HepG2 (cell line): ENCODE results near the gene RNGTT. TPM values are rescaled to one million over a fixed set of nuclear protein-coding genes. Genes with fewer than 3 reads are reported as not detected.

Experiments used
- ARNT ChIP-seq: fragments of 450-650 bp; IDR thresholded peaks from 2 replicates; pipeline ENCODE4 v1.6.1; 2017
- BRCA1 ChIP-seq: sonication (generic); formaldehyde crosslinking; IDR thresholded peaks from 2 replicates; pipeline ENCODE4 v1.4.0; 2020; ENCODE audit warnings: missing genetic modification reagents
- CEBPG ChIP-seq: IDR thresholded peaks from 2 replicates; pipeline ENCODE4 v1.6.1; 2016
- E2F2 ChIP-seq: sonication (generic); formaldehyde crosslinking; IDR thresholded peaks from 2 replicates; pipeline ENCODE4 v1.4.0; 2020; ENCODE audit warnings: missing genetic modification reagents, borderline replicate concordance
- GTF3A ChIP-seq: sonication (generic); formaldehyde crosslinking; conservative IDR thresholded peaks from 2 replicates; pipeline ENCODE4 v1.4.0; 2020; ENCODE audit warnings: mild to moderate bottlenecking, missing genetic modification reagents
- HDAC6 ChIP-seq: fragments of 200-600 bp; sonication (generic); IDR thresholded peaks from 2 replicates; pipeline ENCODE4 v1.7.0; 2017; ENCODE audit warnings: mild to moderate bottlenecking, antibody characterized with exemption, low read length, low read depth
- HES4 ChIP-seq: sonication (generic); formaldehyde crosslinking; IDR thresholded peaks from 2 replicates; pipeline ENCODE4 v1.9.0; 2021; ENCODE audit warnings: mild to moderate bottlenecking, missing genetic modification reagents, borderline replicate concordance
- HMGA1 ChIP-seq: sonication (generic); formaldehyde crosslinking; conservative IDR thresholded peaks from 2 replicates; pipeline ENCODE4 v1.4.0; 2020; ENCODE audit warnings: missing genetic modification reagents
- MAX ChIP-seq: IDR thresholded peaks from 2 replicates; pipeline ENCODE4 v1.6.1; 2012; ENCODE audit warnings: inconsistent platforms
- MTA3 ChIP-seq: sonication (generic); formaldehyde crosslinking; IDR thresholded peaks from 2 replicates; pipeline ENCODE4 v1.4.0; 2020; ENCODE audit warnings: missing genetic modification reagents
- RAD51 ChIP-seq: fragments of 450-650 bp; IDR thresholded peaks from 2 replicates; pipeline ENCODE4 v1.6.1; 2016; ENCODE audit warnings: borderline replicate concordance
- SP140L ChIP-seq: sonication (generic); formaldehyde crosslinking; IDR thresholded peaks from 2 replicates; pipeline ENCODE4 v1.4.0; 2020; ENCODE audit warnings: missing genetic modification reagents, borderline replicate concordance
- SPEN ChIP-seq: sonication (generic); formaldehyde crosslinking; IDR thresholded peaks from 2 replicates; pipeline ENCODE4 v1.5.1; 2020; ENCODE audit warnings: low read depth, mild to moderate bottlenecking, missing genetic modification reagents
- ZFP36L1 ChIP-seq: sonication (generic); formaldehyde crosslinking; IDR thresholded peaks from 2 replicates; pipeline ENCODE4 v1.8.0; 2022; ENCODE audit warnings: mild to moderate bottlenecking, missing genetic modification reagents, moderate library complexity
- ZIK1 ChIP-seq: sonication (generic); formaldehyde crosslinking; IDR thresholded peaks from 2 replicates; pipeline ENCODE4 v1.5.0; 2020; ENCODE audit warnings: mild to moderate bottlenecking, low read depth, missing genetic modification reagents, borderline replicate concordance
- ZNF224 ChIP-seq: sonication (generic); formaldehyde crosslinking; IDR thresholded peaks from 2 replicates; pipeline ENCODE4 v1.5.0; 2020; ENCODE audit warnings: mild to moderate bottlenecking, missing genetic modification reagents
- ZNF264 ChIP-seq: sonication (generic); formaldehyde crosslinking; IDR thresholded peaks from 2 replicates; pipeline ENCODE4 v1.4.0; 2020; ENCODE audit warnings: missing genetic modification reagents
- ZNF362 ChIP-seq: sonication (generic); formaldehyde crosslinking; IDR thresholded peaks from 2 replicates; pipeline ENCODE4 v1.4.0; 2020; ENCODE audit warnings: missing genetic modification reagents, mild to moderate bottlenecking, borderline replicate concordance
- ZNF496 ChIP-seq: sonication (generic); formaldehyde crosslinking; IDR thresholded peaks from 2 replicates; pipeline ENCODE4 v1.8.1; 2023; ENCODE audit warnings: mild to moderate bottlenecking, moderate library complexity, missing genetic modification reagents; ENCODE audit not compliant: insufficient replicate concordance
- ZNF562 ChIP-seq: sonication (generic); formaldehyde crosslinking; IDR thresholded peaks from 2 replicates; pipeline ENCODE4 v1.8.0; 2022; ENCODE audit warnings: missing genetic modification reagents, borderline replicate concordance
- ZNF788 ChIP-seq: sonication (generic); formaldehyde crosslinking; IDR thresholded peaks from 2 replicates; pipeline ENCODE4 v1.5.0; 2020; ENCODE audit warnings: mild to moderate bottlenecking, missing genetic modification reagents, borderline replicate concordance
- ZNF850 ChIP-seq: sonication (generic); formaldehyde crosslinking; conservative IDR thresholded peaks from 2 replicates; pipeline ENCODE4 v1.9.0; 2021; ENCODE audit warnings: mild to moderate bottlenecking, missing genetic modification reagents
- ZSCAN9 ChIP-seq: IDR thresholded peaks from 2 replicates; pipeline ENCODE4 v1.6.1; 2016; ENCODE audit warnings: borderline replicate concordance
- polyA plus RNA-seq, 8 experiments: library from polyadenylated mRNA; depleted of rRNA in 3 of 8; stranded (reverse) in 7 of 8; unstranded in 1 of 8; fragments of >200 nt; fragmentation: Illumina TruSeq in 4 of 8; extraction: Trizol in 4 of 8; gene quantifications; 2 replicates each; pipeline versions ENCODE4 v1.2.1 to v1.2.3, GENCODE V29; 2011 to 2016; ENCODE audit warnings: low read depth in 4 of 8, missing spikeins in 1 of 8, mixed read lengths in 1 of 8; ENCODE audit not compliant: insufficient read depth in 1 of 8
- total RNA-seq, 5 experiments: library from RNA; depleted of rRNA; stranded (reverse); fragments of >200 nt; fragmentation: Illumina TruSeq; extraction: Trizol; gene quantifications; 2 replicates each; pipeline ENCODE4 v1.2.3, GENCODE V29; 2016; ENCODE audit warnings: low read depth in 1 of 5
- TF ChIP-seq, protein P1 (sequence below): sonication (generic); formaldehyde crosslinking; IDR thresholded peaks from 2 replicates; pipeline ENCODE4 v1.4.0; 2020; ENCODE audit warnings: missing genetic modification reagents, borderline replicate concordance
- TF ChIP-seq, protein P2 (sequence below): sonication (generic); formaldehyde crosslinking; IDR thresholded peaks from 2 replicates; pipeline ENCODE4 v1.8.1; 2023; ENCODE audit warnings: mild to moderate bottlenecking, missing genetic modification reagents, borderline replicate concordance
- TF ChIP-seq, protein P3 (sequence below): sonication (generic); formaldehyde crosslinking; IDR thresholded peaks from 2 replicates; pipeline ENCODE4 v1.4.0; 2020; ENCODE audit warnings: mild to moderate bottlenecking, missing genetic modification reagents

RNGTT gene
- total and polyA plus RNA-seq, 2 of the 13 experiments (the other 11 are each of a cell fraction or from before 2014, with no cell fraction given) = 6.0 to 22.6 TPM

DNA sequence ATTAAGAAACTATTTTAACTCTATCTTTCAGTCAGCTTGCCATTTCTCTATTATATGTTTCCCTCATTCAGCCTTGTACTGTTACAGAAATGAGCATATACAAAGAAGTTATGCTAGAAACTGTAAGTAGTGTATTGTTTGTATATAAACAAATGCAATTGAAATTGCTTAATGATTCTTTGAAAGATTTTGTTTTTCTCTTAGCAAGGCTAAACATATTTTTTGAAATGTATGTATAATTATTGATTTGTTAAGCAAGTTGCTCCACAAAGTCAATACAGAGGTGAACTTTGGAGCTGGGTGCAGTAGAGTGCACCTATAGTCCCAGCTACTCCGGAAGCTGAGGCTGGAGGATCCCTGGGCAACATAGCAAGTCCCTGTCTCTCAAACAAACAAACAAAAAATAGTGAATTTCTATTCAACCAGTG, 253.6 kb downstream of the RNGTT start (continued):
- TF ChIP-seq, protein P1, sequence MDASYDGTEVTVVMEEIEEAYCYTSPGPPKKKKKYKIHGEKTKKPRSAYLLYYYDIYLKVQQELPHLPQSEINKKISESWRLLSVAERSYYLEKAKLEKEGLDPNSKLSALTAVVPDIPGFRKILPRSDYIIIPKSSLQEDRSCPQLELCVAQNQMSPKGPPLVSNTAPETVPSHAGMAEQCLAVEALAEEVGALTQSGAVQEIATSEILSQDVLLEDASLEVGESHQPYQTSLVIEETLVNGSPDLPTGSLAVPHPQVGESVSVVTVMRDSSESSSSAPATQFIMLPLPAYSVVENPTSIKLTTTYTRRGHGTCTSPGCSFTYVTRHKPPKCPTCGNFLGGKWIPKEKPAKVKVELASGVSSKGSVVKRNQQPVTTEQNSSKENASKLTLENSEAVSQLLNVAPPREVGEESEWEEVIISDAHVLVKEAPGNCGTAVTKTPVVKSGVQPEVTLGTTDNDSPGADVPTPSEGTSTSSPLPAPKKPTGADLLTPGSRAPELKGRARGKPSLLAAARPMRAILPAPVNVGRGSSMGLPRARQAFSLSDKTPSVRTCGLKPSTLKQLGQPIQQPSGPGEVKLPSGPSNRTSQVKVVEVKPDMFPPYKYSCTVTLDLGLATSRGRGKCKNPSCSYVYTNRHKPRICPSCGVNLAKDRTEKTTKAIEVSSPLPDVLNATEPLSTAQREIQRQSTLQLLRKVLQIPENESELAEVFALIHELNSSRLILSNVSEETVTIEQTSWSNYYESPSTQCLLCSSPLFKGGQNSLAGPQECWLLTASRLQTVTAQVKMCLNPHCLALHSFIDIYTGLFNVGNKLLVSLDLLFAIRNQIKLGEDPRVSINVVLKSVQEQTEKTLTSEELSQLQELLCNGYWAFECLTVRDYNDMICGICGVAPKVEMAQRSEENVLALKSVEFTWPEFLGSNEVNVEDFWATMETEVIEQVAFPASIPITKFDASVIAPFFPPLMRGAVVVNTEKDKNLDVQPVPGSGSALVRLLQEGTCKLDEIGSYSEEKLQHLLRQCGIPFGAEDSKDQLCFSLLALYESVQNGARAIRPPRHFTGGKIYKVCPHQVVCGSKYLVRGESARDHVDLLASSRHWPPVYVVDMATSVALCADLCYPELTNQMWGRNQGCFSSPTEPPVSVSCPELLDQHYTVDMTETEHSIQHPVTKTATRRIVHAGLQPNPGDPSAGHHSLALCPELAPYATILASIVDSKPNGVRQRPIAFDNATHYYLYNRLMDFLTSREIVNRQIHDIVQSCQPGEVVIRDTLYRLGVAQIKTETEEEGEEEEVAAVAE (CRISPR knock-in tag) = no peak
- TF ChIP-seq ZNF788 (CRISPR knock-in tag) (no peak), GTF3A (CRISPR knock-in tag) (no peak), ZNF362 (CRISPR knock-in tag) (no peak), E2F2 (no peak), HDAC6 (no peak), CEBPG (CRISPR knock-in tag) (peak; percentile 75), HMGA1 (CRISPR knock-in tag) (no peak), ZNF224 (CRISPR knock-in tag) (no peak), ZIK1 (CRISPR knock-in tag) (no peak), ZNF264 (CRISPR knock-in tag) (0 out of 2 replicates have a peak, but pooled peaks have one; percentile 63), ZFP36L1 (CRISPR knock-in tag) (no peak), HES4 (CRISPR knock-in tag) (no peak), ARNT (no peak), MTA3 (CRISPR knock-in tag) (no peak), ZSCAN9 (CRISPR knock-in tag) (no peak), ZNF496 (CRISPR knock-in tag) (no peak), SP140L (no peak), ZNF562 (CRISPR knock-in tag) (no peak), SPEN (CRISPR knock-in tag) (no peak), MAX (no peak), RAD51 (no peak), ZNF850 (CRISPR knock-in tag) (no peak), BRCA1 (no peak)
- TF ChIP-seq, protein P2, sequence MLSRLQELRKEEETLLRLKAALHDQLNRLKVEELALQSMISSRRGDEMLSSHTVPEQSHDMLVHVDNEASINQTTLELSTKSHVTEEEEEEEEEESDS (CRISPR knock-in tag) = no peak
- TF ChIP-seq, protein P3, sequence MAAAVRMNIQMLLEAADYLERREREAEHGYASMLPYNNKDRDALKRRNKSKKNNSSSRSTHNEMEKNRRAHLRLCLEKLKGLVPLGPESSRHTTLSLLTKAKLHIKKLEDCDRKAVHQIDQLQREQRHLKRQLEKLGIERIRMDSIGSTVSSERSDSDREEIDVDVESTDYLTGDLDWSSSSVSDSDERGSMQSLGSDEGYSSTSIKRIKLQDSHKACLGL (CRISPR knock-in tag) = no peak
